Activated CD4-positive, alpha-beta T cell treated with anti-CD3 and anti-CD28 coated beads, Interleukin-2, Interleukin-4, amounts not matched to agents 100 ng/mL and 50 ng/mL, durations not matched to agents 16 hours and 8 hours (primary cell): ENCODE results near the gene FUCA1.
"Not testable (repeated sequence)": the region's sequence is repeated elsewhere in the genome, so short reads cannot be mapped to it uniquely, and the experiment has no call there.

ENCODE experiments used
- DNase-seq: peaks from one replicate; pipeline ENCODE4 v3.0.0-alpha.2; 2020; ENCODE audit warnings: low spot score

FUCA1 gene

GRCh38 chr1:23867895-23868556 is at the start of gene FUCA1:
FUCA1 (minus strand) TSS chr1:23868290; CDS start chr1:23868286, 4 bp downstream.
- peak; percentile 94 for DNase-seq

- peak; percentile 58 for DNase-seq
Measured at GRCh38 chr1:23916209-23917131, 48.4 kb upstream of the FUCA1 start.

- no peak for DNase-seq
Measured at GRCh38 chr1:23915466-23915865, 47.4 kb upstream of the FUCA1 start.

DNA sequence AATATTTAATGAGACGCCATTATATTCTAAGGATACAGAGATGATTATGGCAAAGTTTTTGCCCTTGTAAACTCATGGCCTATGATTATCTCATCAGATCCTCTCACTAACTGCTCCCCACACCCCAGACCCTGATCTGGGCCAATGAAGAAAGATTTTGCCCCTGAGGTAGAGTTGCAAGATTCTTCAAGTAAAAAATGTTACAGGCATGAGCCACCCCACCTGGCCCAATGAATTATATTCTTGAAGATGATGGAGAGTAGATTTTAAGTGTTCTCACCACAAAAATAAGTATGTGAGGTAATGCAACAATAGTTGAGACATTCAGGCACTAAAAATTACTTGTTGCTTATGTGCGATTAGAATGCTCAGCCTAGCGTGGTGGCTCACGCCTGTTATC is 46.8 kb upstream of the FUCA1 start:
- no peak for DNase-seq

GRCh38 chr1:23913212-23913880 is 45.3 kb upstream of the FUCA1 start, which contains the start of gene CNR2:
CNR2 (minus strand) TSS chr1:23913362; CDS start chr1:23875617, 37,745 bp downstream.
- DNase-seq, result no peak

- no peak for DNase-seq
Measured at GRCh38 chr1:23911921-23912320, 43.8 kb upstream of the FUCA1 start.

DNA sequence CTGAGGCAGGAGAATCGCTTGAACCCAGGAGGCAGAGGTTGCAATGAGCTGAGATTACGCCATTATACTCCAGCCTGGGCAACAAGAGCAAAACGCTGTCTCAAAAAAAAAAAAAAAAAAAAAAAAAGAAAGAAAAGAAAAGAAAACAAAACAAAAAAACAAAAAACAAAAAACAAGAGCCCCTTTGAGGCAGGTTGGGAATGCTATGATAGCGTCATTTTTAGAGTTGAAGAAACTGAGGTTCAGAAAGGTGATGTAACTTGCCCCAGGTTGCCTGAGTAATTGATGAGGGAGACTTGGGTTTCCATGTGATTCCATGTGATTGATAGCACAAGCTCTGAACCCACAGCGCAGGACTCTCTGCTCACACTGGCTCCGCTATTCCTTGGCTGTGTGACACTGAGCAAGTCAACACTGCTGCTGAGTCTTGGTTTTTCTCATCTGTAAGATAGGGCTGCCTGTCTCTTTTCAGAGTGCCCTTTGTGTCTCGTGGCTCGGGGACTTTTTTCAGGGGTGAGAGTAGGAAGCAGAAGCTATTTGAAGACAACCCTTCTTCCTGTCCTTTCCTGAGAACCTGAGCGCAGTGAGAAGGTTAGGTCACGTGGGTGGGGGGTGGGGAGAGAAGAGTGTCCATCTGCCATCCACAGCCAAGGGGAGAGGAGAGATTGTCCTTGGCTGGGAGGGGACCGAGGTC is 42.6 kb upstream of the FUCA1 start:
- no peak for DNase-seq

DNA sequence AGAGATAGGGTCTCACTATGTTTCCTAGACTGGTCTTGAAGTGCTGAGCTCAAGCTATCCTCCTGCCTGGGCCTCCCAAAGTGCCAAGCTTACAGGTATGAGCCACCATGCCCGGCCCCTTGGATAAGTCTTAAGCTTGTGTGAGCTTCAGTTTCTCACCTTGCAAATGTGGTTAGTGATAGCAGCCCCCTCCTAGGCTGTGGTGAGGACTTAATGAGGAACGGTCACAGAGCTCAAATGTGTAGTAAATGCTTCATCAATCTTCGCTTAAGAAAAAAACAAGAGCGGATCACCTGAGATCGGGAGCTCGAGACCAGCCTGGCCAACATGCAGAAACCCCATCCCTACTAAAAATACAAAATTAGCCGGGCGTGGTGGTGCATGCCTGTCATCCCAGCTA is 42.1 kb upstream of the FUCA1 start:
- no peak for DNase-seq

- no peak for DNase-seq
Measured at GRCh38 chr1:23909412-23909811, 41.3 kb upstream of the FUCA1 start.

- DNase-seq, result no peak
Measured at GRCh38 chr1:23908453-23909341, 40.6 kb upstream of the FUCA1 start.

GRCh38 chr1:23906731-23907130 is 38.6 kb upstream of the FUCA1 start:
- DNase-seq, result no peak

GRCh38 chr1:23905461-23906025 is 37.5 kb upstream of the FUCA1 start:
- DNase-seq, result no peak

GRCh38 chr1:23904748-23905357 is 36.8 kb upstream of the FUCA1 start:
- DNase-seq, result peak; percentile 85

- DNase-seq, result no peak
Measured at GRCh38 chr1:23903754-23904153, 35.7 kb upstream of the FUCA1 start.

DNA sequence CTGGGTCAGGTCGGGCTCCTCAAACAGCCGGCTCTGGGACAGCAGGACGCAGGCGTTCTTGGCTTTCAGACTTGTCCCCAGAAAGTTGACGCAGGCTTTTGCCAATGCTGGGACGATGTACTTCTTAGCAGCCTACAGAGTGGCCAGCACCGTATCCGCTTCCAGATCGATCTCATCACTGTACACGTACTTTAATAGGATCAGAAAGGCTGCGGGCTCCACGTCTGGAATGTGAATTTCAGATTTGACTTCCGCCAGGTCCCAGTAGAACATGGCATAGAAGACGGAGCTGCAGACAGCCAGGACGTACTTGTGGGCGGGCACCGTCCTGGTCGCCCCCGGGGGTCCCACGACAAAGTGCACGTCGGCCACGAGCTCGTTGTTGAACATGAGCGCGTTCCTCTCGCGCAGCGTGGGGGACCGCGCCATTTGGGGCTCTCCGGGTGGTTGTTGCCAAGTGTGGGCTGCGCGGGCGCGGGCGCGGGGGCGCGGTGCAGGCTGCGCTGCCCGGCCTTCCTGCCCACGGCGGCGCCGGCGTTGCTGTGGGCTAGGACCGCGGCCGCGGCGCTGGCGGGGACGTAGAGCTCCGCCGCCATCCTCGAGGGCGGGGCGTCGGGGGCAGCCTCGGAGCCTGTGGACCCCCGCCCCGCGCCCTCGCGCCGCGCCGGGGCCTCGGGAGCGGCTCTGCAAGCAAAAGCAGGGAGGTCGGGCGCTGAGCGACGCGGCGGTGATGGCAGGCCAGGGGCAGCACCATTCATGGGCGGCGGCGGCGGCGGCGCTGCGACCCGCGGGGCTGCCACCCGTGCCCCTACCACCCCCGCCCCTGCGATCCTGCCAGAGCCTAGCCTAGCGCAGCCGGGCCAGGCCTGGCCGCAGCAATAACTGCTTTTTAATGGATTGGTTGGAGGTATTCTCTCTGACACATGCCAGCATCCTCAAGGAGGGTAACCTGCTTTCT is 34.5 kb upstream of the FUCA1 start:
- no peak for DNase-seq

DNA sequence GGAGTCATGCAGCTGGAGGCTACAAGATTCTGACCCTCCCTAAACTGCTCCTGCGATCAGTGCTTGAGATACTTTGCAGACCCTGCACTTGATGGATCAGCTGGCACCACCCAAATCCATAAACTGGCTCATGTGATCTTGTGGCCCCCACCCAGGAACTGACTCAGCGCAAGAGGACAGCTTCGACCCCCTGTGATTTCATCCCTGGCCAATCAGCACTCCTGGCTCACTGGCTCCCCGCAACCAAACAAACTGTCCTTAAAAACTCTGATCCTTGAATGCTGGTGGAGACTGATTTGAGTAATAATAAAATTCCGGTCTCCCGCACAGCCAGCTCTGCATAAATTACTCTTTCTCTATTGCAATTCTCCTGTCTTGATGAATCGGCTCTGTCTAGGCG is 31.9 kb upstream of the FUCA1 start:
- DNase-seq, result not testable (repeated sequence)

GRCh38 chr1:23899070-23899469 is 31.0 kb upstream of the FUCA1 start:
- DNase-seq, result peak; percentile 69

GRCh38 chr1:23897083-23897482 is 29.0 kb upstream of the FUCA1 start:
- no peak for DNase-seq

DNA sequence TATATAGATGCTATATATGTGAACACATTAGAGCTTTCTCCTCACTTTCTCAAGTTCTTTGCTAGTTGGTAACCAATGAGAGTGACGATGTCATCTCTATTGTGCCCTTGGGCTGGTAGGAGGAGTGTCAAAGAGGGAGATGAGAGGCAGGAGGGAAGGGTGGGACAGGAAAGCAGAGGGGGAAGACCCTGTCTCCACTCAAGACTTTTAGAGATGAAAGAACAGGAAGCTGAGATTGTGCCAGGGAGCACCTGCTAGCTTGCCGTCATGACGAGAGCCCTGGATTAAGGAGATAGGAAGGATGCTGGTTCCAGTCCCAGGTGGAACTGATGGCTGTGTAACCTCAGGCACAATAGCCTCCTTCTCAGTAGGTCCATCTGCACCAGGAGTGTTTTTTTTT is 28.4 kb upstream of the FUCA1 start:
- no peak for DNase-seq
